Stimulated activated CD8-positive, alpha-beta memory T cell treated with anti-CD3 and anti-CD28 coated beads, Interleukin-15, amount 100 ng/mL, for 48 hours (primary cell): Measurements from ENCODE around the gene TM4SF1.

Experiments used
- DNase-seq, 2 donors: peaks; one replicate each; pipeline ENCODE4 v3.0.0-alpha.2; 2020; ENCODE audit warnings: low read depth in 2 of 2

The TM4SF1 gene, protein sequence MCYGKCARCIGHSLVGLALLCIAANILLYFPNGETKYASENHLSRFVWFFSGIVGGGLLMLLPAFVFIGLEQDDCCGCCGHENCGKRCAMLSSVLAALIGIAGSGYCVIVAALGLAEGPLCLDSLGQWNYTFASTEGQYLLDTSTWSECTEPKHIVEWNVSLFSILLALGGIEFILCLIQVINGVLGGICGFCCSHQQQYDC

GRCh38 chr3:149377408-149378364, at the start of gene TM4SF1:
Gene TM4SF1 (minus strand): TSS chr3:149377649. CDS start chr3:149377547, 102 bp downstream.
- no peak for DNase-seq

DNA sequence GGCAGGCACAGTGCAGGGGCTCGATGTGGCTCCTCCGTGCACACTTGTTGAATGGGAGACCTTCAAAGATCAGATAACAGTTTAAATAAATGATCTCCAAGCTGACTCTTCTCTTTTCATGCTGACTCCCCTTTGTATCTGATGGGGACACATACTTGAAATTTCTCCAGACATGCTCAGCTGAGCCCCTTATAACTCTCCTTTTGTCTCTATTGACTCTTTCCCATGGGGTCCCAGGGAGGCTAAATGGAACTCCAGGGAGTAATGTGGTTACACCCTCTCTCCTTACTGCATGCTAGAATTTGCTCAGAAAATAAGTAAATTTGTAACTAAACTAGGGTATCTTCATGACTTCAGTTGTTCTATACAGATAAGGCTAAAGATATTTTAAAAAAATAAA, 48.9 kb upstream of the TM4SF1 start:
- no peak for DNase-seq

GRCh38 chr3:149424918-149425317, 47.5 kb upstream of the TM4SF1 start:
- no peak for DNase-seq

DNA sequence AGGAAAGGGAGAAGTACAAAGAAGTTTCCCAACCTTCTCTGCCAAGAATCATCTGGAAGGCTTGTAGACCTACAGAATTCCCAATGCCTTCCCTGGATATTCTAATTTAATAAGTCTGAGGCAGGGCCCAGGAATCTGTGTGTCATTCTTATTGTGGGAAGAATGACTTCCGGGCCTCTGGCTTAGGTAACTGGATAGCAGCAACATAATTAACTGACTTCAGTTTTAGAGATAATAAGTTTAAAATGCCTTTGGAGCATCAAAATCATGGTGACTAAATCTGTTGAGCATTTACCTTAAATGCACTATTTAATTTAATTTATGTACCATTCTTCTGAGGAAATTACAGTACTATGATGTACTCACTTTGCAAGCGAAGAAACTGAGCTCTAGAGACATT, 44.3 kb upstream of the TM4SF1 start:
- DNase-seq, result no peak

- DNase-seq, result no peak
These were observed 42.4 kb upstream of the TM4SF1 start for GRCh38 chr3:149419816-149420215.

DNA sequence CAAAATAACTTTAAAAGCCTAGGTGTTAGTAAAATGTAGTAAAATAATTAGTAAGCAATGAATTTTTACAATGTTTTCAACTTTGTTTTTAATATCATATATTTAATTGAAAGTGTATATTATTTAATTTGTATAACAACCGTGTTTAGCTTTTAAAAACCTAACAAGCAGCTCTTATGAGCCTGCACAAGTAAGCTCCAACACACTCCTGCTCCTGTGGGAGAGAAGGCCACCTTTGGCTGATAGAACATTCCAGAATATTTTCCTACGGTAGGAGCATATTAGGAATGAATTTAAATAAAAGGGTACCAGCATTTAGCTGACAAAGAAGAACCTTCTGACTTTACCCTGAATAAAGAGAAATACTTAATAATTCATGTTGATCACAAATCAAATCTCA, 40.3 kb upstream of the TM4SF1 start:
- no peak for DNase-seq

- no peak for DNase-seq
These were observed 39.7 kb upstream of the TM4SF1 start for GRCh38 chr3:149417174-149417573.

GRCh38 chr3:149415484-149415883, 38.0 kb upstream of the TM4SF1 start:
- DNase-seq, result no peak

- no peak for DNase-seq
These were observed 37.2 kb upstream of the TM4SF1 start for GRCh38 chr3:149414557-149415231.

DNA sequence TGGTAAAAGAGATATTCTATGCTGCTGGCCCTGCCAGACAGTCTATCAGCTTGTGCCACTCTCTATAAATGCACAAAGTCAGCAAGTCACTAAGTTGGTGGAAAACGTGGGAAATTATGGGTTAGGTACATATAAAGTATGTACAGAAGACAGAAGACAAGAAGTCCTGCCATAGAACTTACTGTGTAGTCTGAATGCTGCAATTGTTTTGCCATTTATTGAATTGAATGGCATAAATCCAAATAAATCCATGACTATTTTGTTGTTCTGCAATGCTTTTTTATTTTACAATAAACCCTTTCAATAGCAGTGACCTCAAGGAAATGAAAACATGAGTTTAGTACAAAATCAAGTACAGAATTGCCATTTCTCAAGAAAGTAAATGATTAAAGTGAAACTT, 34.1 kb upstream of the TM4SF1 start:
- no peak for DNase-seq

GRCh38 chr3:149409351-149409750, 31.9 kb upstream of the TM4SF1 start:
- no peak for DNase-seq

DNA sequence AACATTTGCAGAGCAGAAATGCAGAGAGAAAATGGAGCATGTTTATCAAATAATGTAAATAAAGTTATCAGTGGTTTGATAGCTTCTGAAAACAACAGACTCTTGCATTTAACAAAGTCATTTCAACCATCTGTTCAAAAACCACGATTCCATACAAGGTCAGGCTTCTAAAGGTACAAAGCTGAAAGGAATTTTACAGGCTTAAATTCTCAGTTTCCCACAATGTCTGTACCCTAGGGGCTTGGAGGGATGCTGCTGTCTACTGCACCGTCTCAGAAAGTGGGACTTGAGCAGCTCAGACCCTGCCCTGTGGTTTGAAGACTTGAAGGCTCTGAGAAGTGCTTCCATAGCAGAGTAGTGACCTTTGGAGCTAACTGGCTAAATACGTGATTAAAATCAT, 30.4 kb upstream of the TM4SF1 start:
- no peak for DNase-seq

GRCh38 chr3:149406244-149406752, 28.8 kb upstream of the TM4SF1 start:
- no peak for DNase-seq

- DNase-seq, result no peak
These were observed 26.0 kb upstream of the TM4SF1 start for GRCh38 chr3:149403443-149403842.

DNA sequence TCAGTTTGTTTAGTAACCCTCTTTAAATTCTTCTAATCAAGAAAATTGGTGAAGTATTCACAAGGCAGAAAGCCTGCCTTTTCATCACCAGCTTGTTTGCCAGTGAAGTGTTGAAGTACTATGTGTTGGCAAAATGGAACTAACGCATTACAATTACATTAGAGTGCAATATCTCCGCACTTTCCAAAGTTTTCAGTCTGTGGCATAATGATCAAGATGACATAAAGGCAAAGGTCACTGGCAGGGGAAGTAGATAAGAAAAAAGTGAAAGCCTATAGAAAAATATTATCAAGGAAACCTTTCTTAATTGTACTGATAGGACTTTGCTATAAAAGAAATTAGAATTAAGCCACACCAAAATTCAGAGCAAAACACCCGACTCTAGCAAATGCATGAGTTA, 25.0 kb upstream of the TM4SF1 start:
- DNase-seq, result no peak

DNA sequence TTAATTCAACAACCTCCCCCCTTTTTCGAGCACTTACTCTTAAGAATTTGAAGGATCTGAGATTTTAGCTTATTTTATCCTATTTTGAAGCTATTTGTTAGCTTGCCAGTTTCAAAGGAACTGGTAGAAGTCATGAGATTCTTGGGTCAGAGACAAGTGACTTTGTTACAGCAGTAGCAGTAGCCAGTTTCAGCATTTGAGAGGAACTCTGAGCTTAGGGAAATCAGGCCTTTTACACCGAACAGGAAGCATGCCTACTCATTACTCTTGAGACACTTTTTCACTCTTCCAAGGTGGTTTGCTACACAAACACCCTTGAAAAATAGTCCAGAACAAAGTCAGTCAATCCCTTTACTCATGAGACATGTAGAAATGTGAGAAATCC, 24.5 kb upstream of the TM4SF1 start:
- no peak for DNase-seq

- DNase-seq, result no peak
These were observed 23.9 kb upstream of the TM4SF1 start for GRCh38 chr3:149401212-149401925.

GRCh38 chr3:149400645-149401044, 23.2 kb upstream of the TM4SF1 start:
- DNase-seq, result no peak

DNA sequence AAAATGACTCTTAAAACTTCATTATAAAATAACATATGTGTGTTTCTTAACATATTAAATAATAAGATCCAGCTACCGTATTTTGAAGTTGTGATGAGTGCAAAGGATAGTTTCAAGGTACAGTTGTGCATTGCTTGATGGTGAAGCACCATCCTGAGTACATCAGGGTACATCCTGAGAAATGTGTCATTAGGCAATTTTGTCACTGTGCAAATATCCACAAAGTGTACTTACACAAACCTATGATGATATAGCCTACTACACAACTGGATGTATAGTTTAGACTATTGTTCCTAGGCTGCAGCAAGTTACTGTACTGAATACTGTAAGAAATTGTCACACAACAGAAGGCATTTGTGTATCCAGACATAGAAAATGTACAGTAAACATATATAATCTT, 20.8 kb upstream of the TM4SF1 start:
- no peak for DNase-seq

GRCh38 chr3:149397528-149397927, 20.1 kb upstream of the TM4SF1 start:
- DNase-seq, result no peak

DNA sequence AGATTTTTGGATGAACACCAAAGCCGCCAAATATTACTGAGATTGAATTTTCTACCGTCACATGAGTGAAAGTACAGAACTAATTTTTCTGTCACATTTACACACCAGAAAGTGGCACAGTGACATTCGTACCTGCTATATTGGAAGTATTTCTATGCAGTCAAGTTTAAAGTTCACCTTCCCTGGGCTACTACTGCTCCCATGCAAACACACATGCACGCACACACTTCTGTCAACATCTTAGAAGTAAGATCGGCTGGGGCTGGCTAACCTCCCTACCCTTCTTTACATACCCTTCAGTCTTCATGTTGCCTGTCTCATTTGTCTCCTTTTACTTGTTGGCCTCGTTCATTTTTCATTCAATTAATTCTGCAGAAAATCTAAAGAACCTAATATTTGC, 19.0 kb upstream of the TM4SF1 start:
- DNase-seq, result no peak
